Brain microvascular endothelial cell (primary cell): ENCODE results near the gene CLEC10A.

Experiments used
- DNase-seq: peaks from one replicate; pipeline ENCODE4 v3.0.0-alpha.2; 2020
- H3K27ac ChIP-seq: fragments of 250-450 bp; sonication (Bioruptor Pico); 2 replicates; pipeline ENCODE4 v1.5.1; 2020; ENCODE audit warnings: mild to moderate bottlenecking, moderate library complexity
- H3K27me3 ChIP-seq: fragments of 250-450 bp; sonication (Bioruptor Pico); replicated peaks from 2 replicates; pipeline ENCODE4 v1.5.1; 2020; ENCODE audit warnings: mild to moderate bottlenecking
- H3K36me3 ChIP-seq: fragments of 250-450 bp; sonication (Bioruptor Pico); replicated peaks from 2 replicates; pipeline ENCODE4 v1.5.1; 2020; ENCODE audit warnings: mild to moderate bottlenecking
- H3K4me3 ChIP-seq: 2 replicates; pipeline ENCODE4 v1.5.1; 2011; ENCODE audit warnings: low read depth, mild to moderate bottlenecking, control low read depth, low read length, moderate library complexity
- CTCF ChIP-seq: IDR thresholded peaks from 2 replicates; pipeline ENCODE4 v1.5.1; 2011; ENCODE audit warnings: low read depth, mild to moderate bottlenecking, moderate library complexity, low read length, control low read depth, inconsistent platforms; ENCODE audit errors: missing control alignments
- in situ Hi-C: cut with HindIII; loops from 2 replicates; pipeline ENCODE4 v1.10.0; 2017; ENCODE audit warnings: low sequenced_read_pairs, low pct_ligation_motif_present

Gene CLEC10A

GRCh38 chr17:7046127-7046724 lies 33.8 kb downstream of the CLEC10A start:
- peaks cover 29% of the 10 kb centered on the region for H3K27me3 ChIP-seq
- no peaks in the 10 kb centered on the region for H3K36me3 ChIP-seq
- no peak overlapping the region for H3K27ac ChIP-seq
- no peak overlapping the region for H3K4me3 ChIP-seq
- no peak for DNase-seq
- in situ Hi-C loops, result no loop called here
- TF ChIP-seq CTCF, result no peak

GRCh38 chr17:7045492-7046126 lies 34.4 kb downstream of the CLEC10A start:
- no peak overlapping the region for H3K27ac ChIP-seq

GRCh38 chr17:7043497-7044198 lies 36.4 kb downstream of the CLEC10A start, which contains the start of gene SLC16A11:
Gene SLC16A11 (minus strand): TSS chr17:7044092. CDS start chr17:7043513, 579 bp downstream.
- Histone ChIP-seq H3K27ac (no peak within 1 kb of the TSS), H3K4me3 (peak within 1 kb of the TSS; percentile 39), H3K27me3 (peaks cover 29% of the 10 kb centered on the region), H3K36me3 (no peaks in the 10 kb centered on the region)
- in situ Hi-C loops, result no loop called here
- DNase-seq, result no peak
- no peak for TF ChIP-seq CTCF

More at GRCh38 chr17:7045492-7046126, 34.4 kb downstream of the CLEC10A start:
- Histone ChIP-seq H3K36me3 (no peaks in the 10 kb centered on the region), H3K27me3 (peaks cover 29% of the 10 kb centered on the region), H3K4me3 (no peak overlapping the region)
- peak; percentile 65 for TF ChIP-seq CTCF
- peak; percentile 60 for DNase-seq
- in situ Hi-C loops, result no loop called here

GRCh38 chr17:7043182-7043496 lies 36.9 kb downstream of the CLEC10A start:
- H3K27ac ChIP-seq, result no peak overlapping the region
- H3K4me3 ChIP-seq, result peak overlapping the region; percentile 39
- H3K36me3 ChIP-seq, result no peaks in the 10 kb centered on the region
- peaks cover 29% of the 10 kb centered on the region for H3K27me3 ChIP-seq
- TF ChIP-seq CTCF, result no peak
- in situ Hi-C loops, result no loop called here
- no peak for DNase-seq

- Histone ChIP-seq H3K4me3 (peak overlapping the region; percentile 3), H3K27me3 (peaks cover 29% of the 10 kb centered on the region), H3K27ac (no peak overlapping the region), H3K36me3 (no peaks in the 10 kb centered on the region)
- in situ Hi-C loops, result no loop called here
- no peak for TF ChIP-seq CTCF
- no peak for DNase-seq
Observed at GRCh38 chr17:7042501-7043181, 37.4 kb downstream of the CLEC10A start.
